OCI-LY1 (cell line): ENCODE results near the gene PBX3.

Experiments used
- CTCF ChIP-seq: fragments of 200-600 bp; sonication (generic), shearing (Covaris generic); IDR thresholded peaks from 2 replicates; pipeline ENCODE4 v1.5.1; 2017; ENCODE audit warnings: mild to moderate bottlenecking, antibody characterized with exemption, low read length, moderate library complexity, mixed read lengths
- EZH2 ChIP-seq: fragments of 200-600 bp; sonication (generic), shearing (Covaris generic); IDR thresholded peaks from 2 replicates; pipeline ENCODE4 v1.8.0; 2017; ENCODE audit warnings: borderline replicate concordance, mixed run types, mild to moderate bottlenecking, antibody characterized with exemption, low read length, moderate library complexity, mixed read lengths

GRCh38 chr9:125929846-125930245 is 182.7 kb downstream of the PBX3 start:
- TF ChIP-seq EZH2 (no peak), CTCF (no peak)
